ENCODE results near the gene ATP5F1E. TPM values are rescaled to one million over a fixed set of nuclear protein-coding genes. Genes with fewer than 3 reads are reported as not detected.

ATP5F1E gene
- total RNA-seq, 1 donor from 2014 or later = 59.7 TPM

- Histone ChIP-seq H3K36me3 (no peaks in the 10 kb centered on the region), H3K4me1 (peaks cover 20% of the 10 kb centered on the region), H3K27me3 (no peaks in the 10 kb centered on the region), H3K4me3 (no peak overlapping the region), H3K27ac (peak overlapping the region; percentile 53), H3K9me3 (no peaks in the 10 kb centered on the region)
- TF ChIP-seq CTCF (IDR thresholded peaks at IDR 0.05) = no peak
- intact Hi-C loops (cut with DNase I) = no loop called here
- ATAC-seq (no peak), DNase-seq (no peak)
These were observed 20.9 kb downstream of the ATP5F1E start for GRCh38 chr20:59010995-59011873.

- peaks cover 28% of the 10 kb centered on the region for H3K4me1 ChIP-seq
- intact Hi-C loops (cut with DNase I) = no loop called here
- no peak for DNase-seq
These were observed 21.7 kb downstream of the ATP5F1E start for GRCh38 chr20:59010321-59010994.

GRCh38 chr20:59008715-59009336 is 23.3 kb downstream of the ATP5F1E start:
- Histone ChIP-seq H3K27ac (peak overlapping the region; percentile 83), H3K36me3 (no peaks in the 10 kb centered on the region), H3K27me3 (no peaks in the 10 kb centered on the region), H3K9me3 (no peaks in the 10 kb centered on the region), H3K4me3 (no peak overlapping the region), H3K4me1 (peaks cover 40% of the 10 kb centered on the region)
- no peak for ATAC-seq
- no peak for DNase-seq
- intact Hi-C loops (cut with DNase I) = no loop called here
- no peak for TF ChIP-seq CTCF (IDR thresholded peaks at IDR 0.05)

More at GRCh38 chr20:59010321-59010994, 21.7 kb downstream of the ATP5F1E start:
- Histone ChIP-seq H3K27ac (peak overlapping the region; percentile 53), H3K4me3 (no peak overlapping the region), H3K27me3 (no peaks in the 10 kb centered on the region), H3K9me3 (no peaks in the 10 kb centered on the region), H3K36me3 (no peaks in the 10 kb centered on the region)
- TF ChIP-seq CTCF (IDR thresholded peaks at IDR 0.05) = no peak
- peak; percentile 37 for ATAC-seq

GRCh38 chr20:59007665-59008511 is 24.2 kb downstream of the ATP5F1E start:
- ATAC-seq (peak; percentile 8), DNase-seq (peak; percentile 83)
- no peaks in the 10 kb centered on the region for H3K27me3 ChIP-seq
- intact Hi-C loops (cut with DNase I) = no loop called here
- H3K36me3 ChIP-seq = no peaks in the 10 kb centered on the region
- no peak for TF ChIP-seq CTCF (IDR thresholded peaks at IDR 0.05)
- peaks cover 40% of the 10 kb centered on the region for H3K4me1 ChIP-seq
- peak overlapping the region; percentile 70 for H3K4me3 ChIP-seq
- peak overlapping the region; percentile 83 for H3K27ac ChIP-seq
- H3K9me3 ChIP-seq = no peaks in the 10 kb centered on the region

Measured in upper lobe of right lung (tissue), 1 donor.